ENCODE measurements around the gene BRIP1.
"Not testable (repeated sequence)": the region's sequence is repeated elsewhere in the genome, so short reads cannot be mapped to it uniquely, and the experiment has no call there.

Gene BRIP1

GRCh38 chr17:61731330-61731729, 132.0 kb downstream of the BRIP1 start:
- no peak for DNase-seq (ENCODE audit: low read depth, low spot score)

- no peak for DNase-seq (ENCODE audit: low read depth, low spot score)
Measured at GRCh38 chr17:61729690-61730268, 133.5 kb downstream of the BRIP1 start.

- DNase-seq (ENCODE audit: low read depth, low spot score), result no peak
Measured at GRCh38 chr17:61728297-61728836, 135.0 kb downstream of the BRIP1 start.

- DNase-seq (ENCODE audit: low read depth, low spot score), result not testable (repeated sequence)
Measured at GRCh38 chr17:61727798-61728197, 135.5 kb downstream of the BRIP1 start.

GRCh38 chr17:61726977-61727376, 136.4 kb downstream of the BRIP1 start:
- DNase-seq (ENCODE audit: low read depth, low spot score), result no peak

- no peak for DNase-seq (ENCODE audit: low read depth, low spot score)
Measured at GRCh38 chr17:61724777-61725176, 138.6 kb downstream of the BRIP1 start.

GRCh38 chr17:61723914-61724313, 139.4 kb downstream of the BRIP1 start:
- DNase-seq (ENCODE audit: low read depth, low spot score), result no peak

- DNase-seq (ENCODE audit: low read depth, low spot score), result no peak
Measured at GRCh38 chr17:61723183-61723582, 140.1 kb downstream of the BRIP1 start.

- DNase-seq (ENCODE audit: low read depth, low spot score), result no peak
Measured at GRCh38 chr17:61722398-61722797, 140.9 kb downstream of the BRIP1 start.

- no peak for DNase-seq (ENCODE audit: low read depth, low spot score)
Measured at GRCh38 chr17:61720016-61720795, 143.1 kb downstream of the BRIP1 start.

GRCh38 chr17:61719220-61719619, 144.1 kb downstream of the BRIP1 start:
- DNase-seq (ENCODE audit: low read depth, low spot score), result not testable (repeated sequence)

- DNase-seq (ENCODE audit: low read depth, low spot score), result no peak
Measured at GRCh38 chr17:61718022-61718421, 145.3 kb downstream of the BRIP1 start.

- no peak for DNase-seq (ENCODE audit: low read depth, low spot score)
Measured at GRCh38 chr17:61717352-61717751, 146.0 kb downstream of the BRIP1 start.

- no peak for DNase-seq (ENCODE audit: low read depth, low spot score)
Measured at GRCh38 chr17:61716225-61716829, 147.0 kb downstream of the BRIP1 start.

- DNase-seq (ENCODE audit: low read depth, low spot score), result no peak
Measured at GRCh38 chr17:61715348-61715747, 148.0 kb downstream of the BRIP1 start.

- no peak for DNase-seq (ENCODE audit: low read depth, low spot score)
Measured at GRCh38 chr17:61714300-61714699, 149.0 kb downstream of the BRIP1 start.

- DNase-seq (ENCODE audit: low read depth, low spot score), result no peak
Measured at GRCh38 chr17:61713035-61713434, 150.3 kb downstream of the BRIP1 start.

- no peak for DNase-seq (ENCODE audit: low read depth, low spot score)
Measured at GRCh38 chr17:61710546-61710945, 152.8 kb downstream of the BRIP1 start.

GRCh38 chr17:61709567-61709966, 153.8 kb downstream of the BRIP1 start:
- DNase-seq (ENCODE audit: low read depth, low spot score), result no peak

GRCh38 chr17:61704935-61705449, 158.3 kb downstream of the BRIP1 start:
- no peak for DNase-seq (ENCODE audit: low read depth, low spot score)

GRCh38 chr17:61702450-61702849, 160.9 kb downstream of the BRIP1 start:
- no peak for DNase-seq (ENCODE audit: low read depth, low spot score)

- no peak for DNase-seq (ENCODE audit: low read depth, low spot score)
Measured at GRCh38 chr17:61701978-61702377, 161.3 kb downstream of the BRIP1 start.
